ENCODE measurements around the gene THPO.
"Not testable (repeated sequence)": the region's sequence is repeated elsewhere in the genome, so short reads cannot be mapped to it uniquely, and the experiment has no call there.

Gene THPO

DNA sequence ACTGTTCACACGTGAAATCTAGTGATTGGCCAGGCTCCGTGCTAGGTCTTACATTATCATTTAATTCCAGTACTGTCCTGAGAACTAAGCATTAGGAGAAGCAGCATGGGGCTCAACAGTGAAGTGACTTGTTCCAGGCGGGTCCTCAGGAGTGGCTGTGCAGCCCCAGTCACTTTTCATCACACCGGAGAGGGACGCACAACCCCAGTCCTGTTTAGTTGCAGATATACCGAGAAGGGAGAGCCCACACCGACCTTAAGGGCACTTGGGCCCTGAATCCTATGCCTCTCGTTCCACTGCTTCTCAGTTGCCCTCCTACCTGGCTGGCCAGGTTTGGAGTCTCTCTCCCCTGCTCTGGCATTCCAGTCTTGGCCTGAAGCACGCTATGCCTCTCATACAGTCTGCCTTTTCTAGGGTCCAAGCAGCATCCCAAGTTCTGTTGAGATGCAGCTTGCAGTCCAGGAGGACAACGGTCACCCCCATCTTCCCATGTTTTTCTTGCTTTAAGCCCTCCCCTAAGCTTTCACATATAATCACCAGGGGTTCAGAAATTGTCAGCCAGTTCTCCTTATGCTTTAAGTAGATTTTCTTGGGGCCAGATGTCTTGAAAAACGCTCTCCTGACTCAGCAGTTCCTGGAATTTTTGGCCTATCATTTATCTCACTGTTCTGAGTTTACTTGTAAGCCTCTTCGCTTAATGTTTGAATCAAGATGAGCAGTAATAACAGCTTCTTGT is 30.5 kb downstream of the THPO start:
- no peak for DNase-seq

DNA sequence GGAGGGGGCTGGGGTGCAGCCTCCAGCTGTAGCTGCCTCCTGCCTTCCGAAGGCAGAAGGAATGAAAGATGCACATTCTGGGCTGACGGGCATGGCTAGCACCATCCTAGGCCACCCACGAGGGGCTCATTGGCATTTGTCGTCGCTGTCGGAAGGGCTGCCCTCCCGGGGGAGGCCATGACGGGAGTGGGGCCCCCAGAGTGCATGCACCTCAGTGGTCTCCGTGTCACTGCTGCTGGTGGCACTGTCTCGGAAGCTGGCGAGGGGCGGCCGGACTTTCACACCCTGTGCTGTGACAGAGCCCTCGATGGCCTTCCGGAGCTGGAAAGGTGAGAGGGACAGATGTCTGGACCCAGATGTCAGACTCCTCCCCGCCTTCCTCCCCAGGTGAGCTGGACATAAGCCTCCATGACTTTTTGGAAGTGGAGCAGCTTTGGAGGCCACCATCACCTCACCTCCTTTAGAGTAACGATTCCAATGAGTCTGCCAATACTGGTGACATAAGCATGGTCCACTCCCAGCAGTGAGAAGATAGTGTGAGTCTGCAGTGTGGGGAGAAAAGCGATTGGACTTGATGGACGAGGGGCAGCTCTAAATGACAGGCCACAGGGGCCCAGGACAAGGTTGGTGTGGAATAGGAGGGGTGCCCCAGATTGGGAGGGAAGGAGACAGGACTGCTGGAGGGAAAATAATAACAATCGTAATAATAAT is 31.4 kb downstream of the THPO start:
- DNase-seq = no peak

DNA sequence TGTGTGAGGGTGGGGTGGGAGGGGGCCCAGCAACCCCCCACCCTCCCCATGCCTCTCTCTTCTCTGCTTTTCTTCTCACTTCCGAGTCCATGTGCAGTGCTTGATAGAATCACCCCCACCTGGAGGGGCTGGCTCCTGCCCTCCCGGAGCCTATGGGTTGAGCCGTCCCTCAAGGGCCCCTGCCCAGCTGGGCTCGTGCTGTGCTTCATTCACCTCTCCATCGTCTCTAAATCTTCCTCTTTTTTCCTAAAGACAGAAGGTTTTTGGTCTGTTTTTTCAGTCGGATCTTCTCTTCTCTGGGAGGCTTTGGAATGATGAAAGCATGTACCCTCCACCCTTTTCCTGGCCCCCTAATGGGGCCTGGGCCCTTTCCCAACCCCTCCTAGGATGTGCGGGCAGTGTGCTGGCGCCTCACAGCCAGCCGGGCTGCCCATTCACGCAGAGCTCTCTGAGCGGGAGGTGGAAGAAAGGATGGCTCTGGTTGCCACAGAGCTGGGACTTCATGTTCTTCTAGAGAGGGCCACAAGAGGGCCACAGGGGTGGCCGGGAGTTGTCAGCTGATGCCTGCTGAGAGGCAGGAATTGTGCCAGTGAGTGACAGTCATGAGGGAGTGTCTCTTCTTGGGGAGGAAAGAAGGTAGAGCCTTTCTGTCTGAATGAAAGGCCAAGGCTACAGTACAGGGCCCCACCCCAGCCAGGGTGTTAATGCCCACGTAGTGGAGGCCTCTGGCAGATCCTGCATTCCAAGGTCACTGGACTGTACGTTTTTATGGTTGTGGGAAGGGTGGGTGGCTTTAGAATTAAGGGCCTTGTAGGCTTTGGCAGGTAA is 32.5 kb downstream of the THPO start:
- peak; percentile 96 for DNase-seq

DNA sequence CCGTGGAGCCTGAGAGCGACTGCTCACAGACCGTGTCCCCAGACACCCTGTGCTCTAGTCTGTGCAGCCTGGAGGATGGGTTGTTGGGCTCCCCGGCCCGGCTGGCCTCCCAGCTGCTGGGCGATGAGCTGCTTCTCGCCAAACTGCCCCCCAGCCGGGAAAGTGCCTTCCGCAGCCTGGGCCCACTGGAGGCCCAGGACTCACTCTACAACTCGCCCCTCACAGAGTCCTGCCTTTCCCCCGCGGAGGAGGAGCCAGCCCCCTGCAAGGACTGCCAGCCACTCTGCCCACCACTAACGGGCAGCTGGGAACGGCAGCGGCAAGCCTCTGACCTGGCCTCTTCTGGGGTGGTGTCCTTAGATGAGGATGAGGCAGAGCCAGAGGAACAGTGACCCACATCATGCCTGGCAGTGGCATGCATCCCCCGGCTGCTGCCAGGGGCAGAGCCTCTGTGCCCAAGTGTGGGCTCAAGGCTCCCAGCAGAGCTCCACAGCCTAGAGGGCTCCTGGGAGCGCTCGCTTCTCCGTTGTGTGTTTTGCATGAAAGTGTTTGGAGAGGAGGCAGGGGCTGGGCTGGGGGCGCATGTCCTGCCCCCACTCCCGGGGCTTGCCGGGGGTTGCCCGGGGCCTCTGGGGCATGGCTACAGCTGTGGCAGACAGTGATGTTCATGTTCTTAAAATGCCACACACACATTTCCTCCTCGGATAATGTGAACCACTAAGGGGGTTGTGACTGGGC is 33.3 kb downstream of the THPO start:
- DNase-seq = no peak

DNA sequence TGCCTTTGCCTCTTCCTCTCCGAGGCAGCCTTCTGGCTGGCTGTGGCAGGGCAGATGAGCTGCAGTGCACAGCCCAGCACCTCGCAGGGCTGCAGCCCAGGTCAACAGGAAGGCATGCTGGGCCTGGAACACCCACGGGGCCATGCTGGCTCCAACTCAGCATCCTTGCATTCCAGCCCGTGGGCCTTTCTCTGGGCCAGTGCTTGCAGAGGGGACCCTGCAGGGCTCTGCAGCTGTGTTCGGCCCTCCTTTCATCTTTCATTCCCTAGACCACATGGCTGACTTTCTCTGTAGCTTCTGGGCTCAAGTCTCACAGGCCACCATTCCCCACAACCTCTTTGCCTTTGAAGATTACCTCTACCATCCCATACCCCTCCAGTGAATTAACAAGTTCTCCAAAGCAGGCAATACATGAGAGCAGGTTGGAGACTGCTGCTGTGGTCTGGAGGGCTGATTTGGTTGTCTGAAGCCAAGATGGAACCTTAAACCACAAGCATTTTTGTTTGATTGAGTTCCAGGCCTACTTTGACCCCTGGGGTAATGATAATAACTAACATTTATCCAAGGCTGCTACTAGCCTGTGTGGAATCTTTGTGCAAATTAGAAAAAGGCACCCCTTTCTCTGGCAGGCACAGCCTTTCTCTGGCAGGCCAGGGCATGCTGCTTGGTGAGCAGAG is 34.7 kb downstream of the THPO start:
- no peak for DNase-seq

DNA sequence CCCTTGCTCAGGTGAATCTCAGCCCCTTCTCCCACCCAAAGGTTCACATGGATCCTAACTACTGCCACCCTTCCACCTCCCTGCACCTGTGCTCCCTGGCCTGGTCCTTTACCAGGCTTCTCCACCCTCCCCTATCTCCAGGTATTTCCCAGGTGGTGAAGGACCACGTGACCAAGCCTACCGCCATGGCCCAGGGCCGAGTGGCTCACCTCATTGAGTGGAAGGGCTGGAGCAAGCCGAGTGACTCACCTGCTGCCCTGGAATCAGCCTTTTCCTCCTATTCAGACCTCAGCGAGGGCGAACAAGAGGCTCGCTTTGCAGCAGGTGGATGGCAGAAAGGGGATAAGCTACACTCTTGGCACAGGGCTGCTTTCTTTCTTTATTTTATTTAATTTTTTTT is 36.1 kb downstream of the THPO start:
- no peak for DNase-seq

DNA sequence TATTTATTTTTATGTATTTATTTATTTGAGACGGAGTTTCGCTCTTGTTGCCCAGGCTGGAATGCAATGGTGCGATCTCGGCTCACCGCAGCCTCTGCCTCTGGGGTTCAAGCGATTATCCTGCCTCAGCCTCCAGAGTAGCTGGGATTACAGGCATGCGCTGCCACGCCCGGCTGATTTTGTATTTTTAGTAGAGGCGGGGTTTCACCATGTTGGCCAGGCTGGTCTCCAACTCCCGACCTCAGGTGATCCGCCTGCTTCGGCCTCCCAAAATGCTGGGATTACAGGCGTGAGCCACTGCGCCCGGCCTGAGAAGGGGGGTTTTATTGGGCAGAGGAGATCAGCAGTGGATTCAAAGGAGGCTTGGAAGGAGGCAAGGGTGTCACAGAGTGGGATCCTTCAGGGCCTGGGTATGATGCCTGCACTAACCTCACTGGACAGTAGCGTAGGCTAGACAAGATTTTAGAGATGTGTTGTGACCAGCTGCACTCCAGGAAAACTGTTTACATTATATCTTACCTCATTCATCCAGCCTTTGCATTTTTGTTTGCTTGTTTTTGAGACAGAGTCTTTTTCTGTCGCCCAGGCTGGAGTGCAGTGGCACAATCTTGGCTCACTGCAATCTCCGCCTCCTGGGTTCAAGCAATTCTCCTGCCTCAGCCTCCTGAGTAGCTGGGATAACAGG is 38.4 kb downstream of the THPO start:
- DNase-seq = not testable (repeated sequence)

DNA sequence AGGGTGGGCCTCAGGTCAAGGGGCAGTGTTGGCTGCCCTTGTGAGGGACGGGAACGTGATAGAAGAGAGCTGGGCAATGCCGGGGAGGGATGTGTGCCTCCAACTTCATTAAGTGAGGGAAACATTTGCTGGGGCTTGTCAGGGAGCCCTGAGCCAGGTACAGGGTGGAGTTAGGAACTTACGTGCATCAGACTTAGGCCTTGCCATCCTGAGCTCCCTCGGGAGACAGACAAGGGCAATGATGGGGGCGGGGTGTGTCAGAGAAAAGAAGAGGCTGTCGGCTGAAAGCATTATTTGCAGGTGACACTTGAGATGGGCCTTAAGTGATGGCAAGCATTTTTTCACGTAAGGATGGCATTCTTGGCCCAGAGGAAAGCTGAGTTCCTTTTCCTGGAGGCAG is 39.0 kb downstream of the THPO start:
- no peak for DNase-seq

DNA sequence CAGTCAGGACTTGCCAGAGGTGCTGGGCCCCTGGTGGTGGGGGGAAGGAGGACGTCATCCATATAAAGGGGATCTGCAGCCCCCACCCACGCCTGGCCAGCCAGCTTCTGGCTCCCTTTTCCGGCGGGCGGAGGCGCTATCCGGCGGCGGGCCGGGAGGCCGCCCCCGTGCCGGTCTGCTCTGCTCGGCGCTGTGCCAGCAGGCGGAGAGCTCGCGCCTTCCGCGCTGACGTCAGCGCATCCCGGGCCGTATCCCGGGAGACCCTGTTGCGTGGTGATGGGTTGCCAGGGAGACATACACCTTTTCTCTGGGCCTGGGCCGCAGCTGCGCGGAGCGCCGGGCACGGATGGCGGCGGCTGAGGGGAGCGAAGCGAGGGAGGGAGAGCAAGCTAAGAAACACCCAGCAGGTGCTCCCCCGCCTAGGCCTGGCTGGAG is 39.5 kb downstream of the THPO start:
- DNase-seq = no peak

DNA sequence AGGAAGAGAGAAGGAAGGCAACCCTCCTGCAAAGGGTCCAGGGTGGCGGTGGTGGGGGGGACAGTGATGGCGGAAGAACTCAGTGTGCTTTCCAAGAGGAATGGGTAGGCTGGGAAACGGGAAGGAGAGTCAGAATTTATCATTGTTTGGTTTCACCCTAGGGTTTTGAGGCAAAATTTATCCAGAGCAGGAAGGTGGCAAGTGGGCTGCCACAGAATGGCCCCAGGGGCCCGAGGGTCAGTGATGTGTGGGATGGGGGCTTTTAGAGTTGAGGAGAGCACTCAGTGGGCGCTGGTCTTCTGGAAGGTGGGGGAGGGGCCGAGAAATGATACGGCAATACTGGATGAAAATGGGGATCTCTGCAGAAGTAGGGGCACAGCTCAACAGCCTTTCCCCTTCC is 40.0 kb downstream of the THPO start:
- no peak for DNase-seq

DNA sequence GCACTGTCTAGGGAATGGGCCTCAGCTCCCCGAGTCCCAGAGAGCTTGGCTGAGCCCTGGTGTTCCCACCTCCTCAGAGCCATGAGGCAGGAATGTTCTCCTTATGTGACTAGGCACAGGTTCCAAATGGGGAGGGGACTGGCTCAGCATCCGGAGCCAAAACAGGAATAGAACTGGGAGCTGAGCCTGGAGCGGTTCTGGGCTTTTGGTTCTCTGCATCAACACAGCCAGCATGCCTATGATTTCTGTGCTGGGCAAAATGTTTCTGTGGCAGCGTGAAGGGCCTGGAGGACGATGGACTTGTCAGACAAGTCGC is 40.6 kb downstream of the THPO start, which contains the start of gene FAM131A:
Gene FAM131A, plus strand, starts transcription at position 202 of the 316 bp plus-strand sequence. Its CDS starts 31 bp downstream, at position 233.
- DNase-seq = no peak

DNA sequence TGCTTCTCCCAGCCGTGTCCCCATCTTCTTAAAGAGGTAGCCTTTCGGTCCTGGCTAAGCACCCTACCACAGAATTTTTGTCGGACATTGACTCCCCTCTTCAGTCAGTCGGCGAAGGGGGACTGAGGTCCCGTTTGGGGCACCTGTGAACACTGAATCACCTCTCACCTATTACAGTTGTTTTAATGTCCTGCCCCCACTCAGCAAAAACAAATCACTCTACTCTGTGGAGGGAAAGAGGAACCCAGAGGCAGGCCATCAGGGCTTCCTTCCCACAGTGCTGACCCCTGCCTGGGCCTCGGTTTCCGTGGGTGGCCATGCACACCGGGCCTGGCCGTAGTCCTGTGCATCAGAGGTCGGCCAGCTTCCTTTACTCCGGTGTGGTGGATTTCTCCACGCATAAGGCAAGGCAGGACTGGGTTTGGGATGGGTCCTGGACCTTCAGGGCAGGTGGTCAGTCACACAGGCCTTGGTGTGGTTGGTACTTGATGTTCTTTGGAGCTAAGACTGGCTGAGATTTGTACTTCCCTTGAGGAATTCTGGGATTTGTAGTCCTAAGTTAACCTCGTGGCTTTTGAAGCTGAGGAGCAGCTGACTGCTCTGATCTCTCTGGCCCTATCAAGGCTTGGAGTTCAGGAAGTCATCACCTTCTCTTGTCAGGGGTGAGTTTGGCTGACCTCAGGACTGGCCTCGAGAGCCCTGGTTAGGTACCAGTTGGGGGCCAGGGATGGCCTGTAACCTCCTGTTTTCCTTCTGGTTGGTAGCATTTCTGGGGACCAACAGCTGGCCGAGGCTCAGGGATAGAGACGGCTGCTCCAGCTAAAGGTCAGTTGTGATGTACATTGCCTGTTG is 41.2 kb downstream of the THPO start:
- peak; percentile 86 for DNase-seq

DNA sequence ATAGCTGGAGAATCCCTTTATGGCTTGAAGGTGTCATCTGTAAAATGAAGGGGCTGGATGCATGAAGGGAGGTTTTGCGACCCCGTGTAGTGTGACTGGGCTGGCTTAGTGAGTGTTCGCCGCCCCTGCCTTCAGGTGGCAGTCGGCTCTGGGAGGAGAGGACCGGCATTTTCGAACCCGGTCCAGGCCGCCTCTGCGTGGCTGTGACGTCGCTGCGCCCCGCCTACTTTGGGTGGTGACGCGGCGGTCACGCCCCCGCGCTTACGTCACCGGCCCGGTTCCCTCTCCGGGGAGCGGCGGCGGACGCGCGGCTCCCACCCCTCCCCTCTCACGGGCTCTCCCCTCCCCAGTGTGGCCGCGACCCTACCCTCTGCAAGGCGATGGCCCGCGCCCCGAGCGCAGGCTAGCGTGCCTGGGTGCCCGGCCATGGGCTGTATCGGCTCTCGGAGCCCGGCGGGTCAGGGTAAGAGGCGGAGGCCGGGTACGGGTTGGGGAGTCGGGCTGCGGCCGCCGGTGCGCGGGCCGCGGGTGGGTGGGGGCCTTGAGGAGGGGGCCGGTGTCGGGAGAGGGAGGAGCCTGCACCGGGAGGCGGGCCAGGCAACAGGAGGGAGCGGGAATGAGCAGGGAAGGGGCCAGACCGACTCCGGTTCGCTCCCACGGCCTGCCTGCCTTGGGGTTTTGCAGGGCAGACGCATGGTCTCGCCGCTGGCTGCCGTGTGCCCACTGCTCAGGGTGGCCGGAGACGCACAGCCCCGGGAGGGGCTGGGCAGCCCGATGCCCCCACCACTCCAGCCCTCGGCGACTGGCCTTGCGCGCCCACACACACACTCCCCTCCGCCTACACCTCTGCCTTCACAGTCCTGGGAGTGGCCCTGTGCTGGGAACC is 42.1 kb downstream of the THPO start:
- peak; percentile 93 for DNase-seq

DNA sequence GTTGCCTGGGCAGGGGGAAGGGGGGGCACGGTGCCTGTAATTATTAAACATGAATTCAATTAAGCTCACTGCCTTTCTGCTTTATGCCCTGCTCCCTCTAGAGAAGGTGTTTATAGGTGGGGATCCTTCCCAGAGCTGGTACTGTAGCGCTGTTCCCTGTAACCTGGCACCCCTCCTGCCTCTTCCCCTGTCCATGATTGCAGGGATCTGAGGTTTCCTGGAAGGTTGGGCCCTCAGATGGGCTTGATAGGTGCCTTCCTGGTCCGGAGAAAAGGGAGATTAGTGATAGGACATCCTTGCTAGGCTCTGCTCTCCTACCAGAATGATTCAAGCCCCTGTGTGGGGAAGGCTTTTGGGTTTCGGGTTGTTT is 42.7 kb downstream of the THPO start:
- no peak for DNase-seq

DNA sequence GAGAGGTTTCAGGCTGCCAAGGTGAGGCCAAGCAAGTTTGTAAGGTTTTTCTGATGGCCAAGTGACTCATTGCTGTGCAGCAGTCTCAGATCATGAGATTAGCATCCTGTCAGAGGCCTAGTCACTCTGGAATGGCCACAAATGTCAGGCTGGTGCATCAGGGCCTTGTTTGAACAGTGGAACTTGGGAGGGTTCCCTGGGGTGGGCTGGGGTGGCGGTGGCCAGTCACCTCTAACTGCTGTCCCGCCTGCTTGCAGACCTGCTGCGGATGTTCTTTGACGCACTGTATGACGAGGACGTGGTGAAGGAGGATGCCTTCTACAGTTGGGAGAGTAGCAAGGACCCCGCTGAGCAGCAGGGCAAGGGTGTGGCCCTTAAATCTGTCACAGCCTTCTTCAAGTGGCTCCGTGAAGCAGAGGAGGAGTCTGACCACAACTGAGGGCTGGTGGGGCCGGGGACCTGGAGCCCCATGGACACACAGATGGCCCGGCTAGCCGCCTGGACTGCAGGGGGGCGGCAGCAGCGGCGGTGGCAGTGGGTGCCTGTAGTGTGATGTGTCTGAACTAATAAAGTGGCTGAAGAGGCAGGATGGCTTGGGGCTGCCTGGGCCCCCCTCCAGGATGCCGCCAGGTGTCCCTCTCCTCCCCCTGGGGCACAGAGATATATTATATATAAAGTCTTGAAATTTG is 43.4 kb downstream of the THPO start:
- no peak for DNase-seq

DNA sequence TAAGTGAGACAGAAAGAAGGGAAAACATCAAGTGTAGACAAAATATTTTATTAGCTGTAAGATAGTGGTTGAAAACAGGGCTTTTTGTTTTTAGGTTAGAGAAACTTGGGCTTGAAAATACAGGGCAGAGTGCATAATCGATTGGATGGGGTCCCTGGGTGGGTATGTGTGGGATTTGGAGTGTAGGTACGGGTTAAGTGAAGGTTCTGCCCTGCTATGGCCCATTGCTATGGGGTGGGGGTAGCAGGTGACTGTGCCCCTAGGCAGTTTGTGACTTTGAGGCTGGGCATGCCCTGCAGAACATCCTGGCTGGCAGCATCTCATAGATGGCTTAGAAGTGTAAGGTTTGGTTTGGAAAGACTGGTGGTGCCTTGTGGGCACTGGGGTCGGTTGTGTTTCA is 44.3 kb downstream of the THPO start:
- DNase-seq = no peak

DNA sequence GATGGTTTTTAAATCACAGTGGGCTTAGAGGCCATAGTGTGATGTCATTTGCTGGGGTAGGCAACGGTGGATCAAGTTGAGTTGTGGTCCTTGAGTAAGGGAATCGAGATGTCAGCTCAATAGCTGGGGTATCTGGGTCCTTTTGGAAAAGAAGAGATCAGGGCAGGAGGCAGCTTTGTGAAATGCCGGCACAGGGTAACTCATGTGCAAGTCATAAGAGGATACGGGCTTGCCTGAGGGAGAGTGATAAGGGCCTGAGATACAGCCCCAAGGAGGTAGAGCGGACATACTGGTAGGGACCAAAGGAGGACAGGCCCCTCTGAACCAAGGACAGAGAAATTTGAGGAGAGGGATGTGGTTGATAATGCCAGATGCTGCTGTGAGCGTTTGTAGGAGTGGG is 44.8 kb downstream of the THPO start:
- no peak for DNase-seq

DNA sequence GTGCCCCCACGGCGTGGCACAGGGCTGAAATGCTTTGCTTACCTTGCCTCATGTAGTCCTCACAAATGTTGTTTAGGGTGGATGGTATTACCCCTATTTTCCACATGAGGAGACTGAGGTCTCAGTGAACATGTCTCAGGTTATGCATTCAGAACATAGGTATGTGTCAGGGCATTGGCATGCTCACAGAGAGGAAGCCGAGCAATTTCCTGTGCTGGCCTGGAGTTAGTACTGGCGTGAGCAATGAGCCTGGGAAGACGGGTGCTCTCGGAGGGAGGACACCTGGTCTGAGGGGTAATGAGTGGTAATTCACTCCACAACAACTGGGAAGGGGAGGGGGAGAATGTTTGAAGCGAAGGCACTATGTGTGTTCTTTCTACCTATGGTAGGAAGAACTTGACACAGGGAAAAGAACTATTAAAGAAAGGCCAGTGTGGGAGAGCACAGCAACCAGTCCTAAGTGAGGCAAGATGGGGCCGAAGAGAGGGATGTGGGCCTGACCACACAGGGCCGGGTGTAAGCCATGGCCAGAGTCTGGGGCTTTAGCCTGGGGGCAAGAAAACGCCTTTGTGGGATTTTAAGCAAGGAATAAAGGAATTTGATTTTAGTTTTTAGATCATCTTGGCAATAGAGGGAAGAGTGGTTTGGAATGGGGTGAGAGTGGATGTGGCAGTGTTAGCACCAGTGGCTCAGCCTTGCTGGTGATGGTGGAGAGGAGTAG is 45.5 kb downstream of the THPO start:
- DNase-seq = no peak

DNA sequence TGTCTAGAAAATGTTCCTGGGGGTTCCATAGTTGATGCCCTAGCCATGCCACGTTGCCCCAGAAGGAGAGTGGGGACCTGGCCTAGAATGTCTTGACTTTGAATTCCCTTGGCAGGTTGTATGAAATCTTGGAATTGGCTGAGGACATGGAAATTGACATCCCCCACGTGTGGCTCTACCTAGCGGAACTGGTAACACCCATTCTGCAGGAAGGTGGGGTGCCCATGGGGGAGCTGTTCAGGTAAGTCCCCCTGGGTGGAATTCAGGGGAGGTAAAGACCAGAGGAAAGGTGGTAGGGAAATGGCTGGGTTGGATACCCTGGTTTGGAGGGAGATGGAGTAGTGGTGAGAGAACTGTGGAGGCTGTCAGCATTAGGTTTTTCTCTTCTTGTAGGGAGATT is 49.5 kb downstream of the THPO start:
- peak; percentile 16 for DNase-seq

All from 8988T (cell line).